Activated T-cell treated with anti-CD3 and anti-CD28 coated beads for 48 hours (primary cell): ENCODE data around the gene PDE11A.
"Not testable (repeated sequence)": the region's sequence is repeated elsewhere in the genome, so short reads cannot be mapped to it uniquely, and the experiment has no call there.

Experiments used
- DNase-seq: peaks from one replicate; pipeline ENCODE4 v3.0.0-alpha.2; 2020; ENCODE audit warnings: low read depth

The PDE11A gene

DNA sequence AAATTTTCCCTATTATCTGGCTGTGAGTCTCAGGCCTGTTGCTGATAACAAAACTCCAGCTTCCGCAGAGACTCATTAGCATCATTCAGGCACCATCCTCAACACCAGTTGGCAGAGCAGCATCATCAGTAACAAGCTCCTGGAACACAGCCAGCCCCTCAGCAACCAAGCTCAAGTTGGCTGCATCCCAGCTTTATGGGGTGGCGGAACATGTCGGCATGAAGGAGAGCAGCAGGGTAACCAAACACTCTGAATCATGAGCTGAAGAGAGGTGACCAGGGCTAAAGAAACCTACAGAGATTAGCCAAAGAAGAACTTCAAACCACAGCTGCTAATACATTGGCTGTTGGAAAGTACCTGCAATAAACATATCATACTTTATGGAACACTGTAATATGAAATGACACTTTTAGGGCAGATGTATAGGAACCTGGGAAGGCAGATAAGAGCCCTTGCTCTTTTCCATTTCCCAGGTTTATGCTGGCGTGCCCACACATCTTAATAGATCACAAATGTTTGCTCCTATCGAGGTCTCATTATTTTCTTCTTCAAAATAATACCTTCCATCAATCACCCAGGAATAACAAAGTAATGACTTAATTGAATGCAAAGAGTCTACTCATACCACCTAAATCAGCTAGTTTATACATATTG is 63.8 kb downstream of the PDE11A start:
- no peak for DNase-seq

DNA sequence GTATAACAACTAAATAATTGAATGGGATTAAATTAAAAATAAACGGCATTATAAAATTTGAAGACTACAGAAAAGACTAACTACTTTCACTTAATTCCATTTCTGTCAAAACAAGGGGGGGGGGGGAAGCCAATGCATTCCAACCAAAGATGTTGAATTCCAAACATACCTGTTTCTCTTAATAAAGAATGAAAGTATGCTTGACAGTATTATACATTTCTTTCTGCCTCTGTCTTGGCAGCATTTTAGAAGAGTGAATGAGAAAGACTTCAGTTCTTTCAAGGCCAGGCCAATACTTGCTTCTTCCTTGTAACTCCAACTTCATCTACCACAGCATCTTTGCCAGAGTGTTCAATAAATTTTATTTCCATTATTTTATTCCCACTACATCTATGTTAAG is 65.9 kb downstream of the PDE11A start:
- no peak for DNase-seq

DNA sequence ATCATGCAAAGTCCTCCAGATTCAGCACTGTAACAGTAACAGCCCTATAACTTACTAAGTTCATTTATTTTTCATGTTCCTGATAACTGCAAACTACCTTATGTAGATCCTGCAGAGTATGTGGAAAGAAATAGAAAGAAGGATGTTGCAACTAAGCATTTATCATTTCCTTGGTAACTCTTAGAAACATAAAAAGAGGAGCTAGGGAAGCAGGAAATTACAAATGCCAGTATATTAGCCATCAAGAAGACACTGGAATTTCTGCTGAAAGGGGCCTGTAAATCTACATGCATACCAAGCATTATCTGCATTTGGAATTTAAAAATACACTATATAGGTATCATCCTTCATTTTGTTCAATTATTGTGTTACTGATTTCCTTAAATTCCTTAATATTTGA is 66.8 kb downstream of the PDE11A start:
- DNase-seq: no peak

DNA sequence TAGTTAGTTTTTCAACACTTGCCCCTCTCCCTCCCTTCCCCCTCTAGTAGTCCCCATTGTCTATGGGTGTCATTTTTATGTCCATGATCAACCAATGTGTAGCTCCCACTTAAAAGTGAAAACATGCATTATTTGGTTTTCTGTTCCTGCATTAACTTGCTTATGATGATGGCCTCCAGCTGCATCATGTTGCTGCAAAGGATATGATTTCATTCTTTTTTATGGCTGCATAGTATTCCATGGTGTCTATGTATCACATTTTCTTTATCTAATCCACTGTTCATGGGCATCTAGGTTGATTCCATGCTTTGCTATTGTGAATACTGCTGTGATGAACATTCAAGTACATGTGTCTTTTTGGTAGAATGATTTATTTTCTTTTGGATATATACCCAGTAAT is 70.5 kb downstream of the PDE11A start:
- DNase-seq: no peak

DNA sequence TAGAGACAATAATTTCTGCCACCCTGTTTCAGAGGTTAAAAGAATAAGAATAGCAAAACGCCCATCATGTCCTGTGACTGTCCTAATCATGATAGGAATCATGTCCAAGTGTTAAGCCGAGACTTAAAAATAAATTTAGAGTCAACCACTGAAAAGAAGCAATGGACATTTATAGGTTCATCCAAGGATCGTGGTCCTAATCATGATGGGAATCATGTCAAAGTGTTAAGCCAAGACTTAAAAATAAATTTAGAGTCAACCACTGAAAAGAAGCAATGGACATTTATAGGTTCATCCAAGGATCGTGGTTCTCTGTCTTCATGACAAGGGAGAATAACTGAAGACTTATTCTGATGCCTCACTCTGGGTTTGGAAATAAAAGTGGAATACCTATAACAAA is 73.6 kb downstream of the PDE11A start:
- DNase-seq: no peak

DNA sequence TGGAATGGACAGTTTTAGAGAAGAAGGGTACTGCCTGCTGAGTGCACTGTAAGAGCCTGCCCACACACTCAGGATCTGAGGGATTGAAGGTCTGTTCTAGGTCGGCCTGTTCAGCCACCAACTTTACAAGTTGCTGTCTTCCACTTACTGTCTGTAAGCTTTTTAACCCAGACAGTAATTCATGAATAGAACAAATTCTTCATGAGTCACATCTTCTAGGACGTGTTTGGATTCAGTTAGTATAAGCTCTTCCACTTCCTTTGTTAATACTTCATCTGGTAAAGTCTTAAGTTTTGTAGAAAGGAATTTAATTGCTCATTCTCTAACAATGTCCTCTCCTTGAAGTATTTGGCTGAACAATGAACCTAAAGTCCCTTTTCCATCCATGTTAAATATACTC is 74.6 kb downstream of the PDE11A start:
- no peak for DNase-seq

DNA sequence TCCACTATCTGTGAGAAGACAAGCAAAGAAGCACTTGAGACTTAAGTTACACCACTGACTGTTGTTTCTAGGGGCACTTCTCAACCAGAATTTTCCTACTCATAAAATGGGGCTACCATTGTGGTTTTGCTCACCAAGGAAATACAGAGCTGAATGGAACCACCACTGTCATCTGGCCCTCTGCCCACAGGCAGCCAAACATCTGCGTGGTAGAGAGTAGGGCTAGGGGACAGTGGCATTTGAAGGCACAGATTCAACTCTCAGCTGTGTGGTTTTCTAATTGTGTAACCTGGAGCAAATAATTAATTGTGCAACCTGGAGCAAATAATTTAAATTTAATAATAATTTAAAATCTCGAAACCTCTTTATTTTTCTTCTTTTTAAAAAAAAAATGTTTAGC is 79.6 kb downstream of the PDE11A start:
- DNase-seq: no peak

DNA sequence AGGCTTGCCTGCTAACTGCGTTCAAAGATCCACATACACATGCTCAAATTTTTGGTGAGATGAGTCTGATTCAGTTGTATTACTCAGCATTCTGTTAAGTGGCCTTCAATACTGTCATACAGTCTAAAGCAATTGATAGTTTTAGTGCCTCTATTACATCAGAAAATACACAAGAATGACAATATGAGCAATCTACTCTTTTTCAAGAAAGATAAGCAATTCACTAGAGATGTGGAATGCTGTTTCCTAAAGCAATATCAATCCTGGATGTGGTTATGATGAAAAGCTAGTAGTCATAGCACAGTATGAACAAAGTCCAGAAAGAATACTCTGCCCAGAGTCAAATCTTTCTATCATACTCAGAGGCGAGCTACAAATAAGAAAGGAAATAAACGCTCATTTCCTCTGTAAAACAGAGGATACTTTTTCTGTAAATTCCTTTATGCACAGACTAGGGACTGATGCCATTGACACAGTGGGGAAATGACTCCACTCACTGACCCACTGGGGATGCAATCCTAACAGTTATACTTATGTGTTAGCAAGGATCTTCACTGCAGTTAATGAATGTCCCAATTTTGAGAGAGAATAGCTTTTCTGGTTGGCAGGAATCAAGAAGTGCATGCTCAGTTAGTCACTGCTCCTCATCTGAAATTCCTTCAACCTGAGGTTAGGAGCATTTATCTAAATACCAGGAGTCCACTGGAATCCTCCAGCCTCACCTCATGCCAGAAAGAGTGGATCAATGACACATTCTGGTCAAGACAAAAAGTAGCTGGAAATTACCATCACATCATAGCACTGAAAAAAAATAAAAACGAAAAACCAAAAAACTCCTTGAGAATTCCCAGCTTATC is 83.3 kb downstream of the PDE11A start:
- no peak for DNase-seq

DNA sequence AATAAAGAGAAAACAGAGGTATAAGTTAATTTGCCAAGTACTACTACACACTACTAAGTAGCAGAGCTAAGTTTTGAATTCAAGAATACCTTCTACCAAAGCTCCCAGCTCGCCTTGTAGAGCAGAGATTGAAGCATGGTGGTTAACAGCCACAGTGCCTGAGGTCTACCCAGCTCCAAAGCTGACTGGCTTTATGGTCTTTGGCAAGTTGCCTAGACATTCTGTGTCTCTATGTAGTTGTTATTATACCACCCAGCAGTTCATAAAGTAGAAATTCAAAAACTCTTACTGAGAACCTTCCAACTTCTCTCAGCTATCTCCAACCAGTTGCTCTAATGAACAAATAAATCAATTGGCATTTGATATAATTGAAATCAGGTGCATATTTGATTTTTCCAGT is 87.8 kb downstream of the PDE11A start:
- no peak for DNase-seq

DNA sequence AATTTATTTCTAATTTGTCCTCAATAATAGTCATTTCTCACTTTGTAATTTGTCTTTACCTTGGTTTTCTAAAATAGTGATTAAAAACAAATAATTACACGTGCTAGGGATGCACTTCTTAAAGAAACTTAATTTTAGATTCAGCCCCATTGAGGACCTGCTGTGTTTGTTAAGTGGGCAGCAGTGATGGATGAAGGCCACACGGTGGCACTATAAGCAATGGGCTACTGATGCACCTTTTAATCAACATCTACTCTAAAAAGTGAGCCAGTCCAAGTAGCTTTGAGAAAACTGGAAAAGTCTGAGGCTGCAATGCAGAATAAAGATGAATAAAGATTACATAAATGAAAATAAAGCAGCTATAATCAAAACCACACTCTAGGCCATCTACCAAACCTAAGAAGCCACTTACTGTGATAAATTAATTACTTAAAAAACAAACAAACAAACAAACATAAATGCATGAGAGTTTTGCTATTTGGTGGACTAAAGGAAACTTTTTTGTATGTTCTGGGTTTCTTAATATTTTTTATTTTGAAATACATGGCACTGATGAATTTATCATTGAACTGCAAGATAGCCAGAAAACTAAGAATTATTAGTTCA is 89.3 kb downstream of the PDE11A start:
- no peak for DNase-seq

DNA sequence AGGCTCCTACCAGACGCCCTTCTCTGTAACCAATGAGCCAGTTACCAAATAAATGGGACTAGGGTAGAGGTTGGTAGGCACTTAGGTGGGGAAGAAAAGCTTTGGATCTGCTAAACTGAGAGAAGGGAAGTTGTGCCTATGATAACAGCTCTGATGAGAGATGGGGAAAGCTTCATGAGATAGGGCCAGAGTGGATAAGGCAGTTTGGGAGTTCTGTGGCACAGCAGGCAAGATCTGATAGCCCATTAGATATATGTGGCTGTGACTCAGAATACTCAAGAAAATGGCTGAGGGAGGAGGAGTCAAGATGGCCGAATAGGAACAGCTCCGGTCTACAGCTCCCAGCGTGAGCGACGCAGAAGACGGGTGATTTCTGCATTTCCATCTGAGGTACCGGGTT is 99.8 kb downstream of the PDE11A start:
- DNase-seq: no peak

DNA sequence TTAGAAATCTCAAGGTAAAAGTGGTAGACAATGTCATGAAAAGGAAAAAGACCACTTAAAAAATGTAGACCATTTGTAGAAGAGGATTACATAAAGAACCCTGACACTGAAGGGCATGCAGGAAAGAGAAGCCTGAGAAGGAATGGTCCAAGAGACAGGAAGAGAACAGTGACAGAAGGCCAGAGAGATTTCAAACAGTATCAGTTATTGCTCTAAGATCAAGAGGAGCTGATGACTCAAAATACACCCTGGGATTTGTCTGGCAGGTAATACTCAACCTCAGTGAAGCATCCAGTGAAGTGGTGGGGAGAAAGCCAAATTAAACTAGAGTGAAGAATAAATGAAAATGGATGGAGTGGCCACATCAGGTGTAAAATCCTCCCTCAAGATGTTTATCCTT is 100.5 kb downstream of the PDE11A start:
- no peak for DNase-seq

DNA sequence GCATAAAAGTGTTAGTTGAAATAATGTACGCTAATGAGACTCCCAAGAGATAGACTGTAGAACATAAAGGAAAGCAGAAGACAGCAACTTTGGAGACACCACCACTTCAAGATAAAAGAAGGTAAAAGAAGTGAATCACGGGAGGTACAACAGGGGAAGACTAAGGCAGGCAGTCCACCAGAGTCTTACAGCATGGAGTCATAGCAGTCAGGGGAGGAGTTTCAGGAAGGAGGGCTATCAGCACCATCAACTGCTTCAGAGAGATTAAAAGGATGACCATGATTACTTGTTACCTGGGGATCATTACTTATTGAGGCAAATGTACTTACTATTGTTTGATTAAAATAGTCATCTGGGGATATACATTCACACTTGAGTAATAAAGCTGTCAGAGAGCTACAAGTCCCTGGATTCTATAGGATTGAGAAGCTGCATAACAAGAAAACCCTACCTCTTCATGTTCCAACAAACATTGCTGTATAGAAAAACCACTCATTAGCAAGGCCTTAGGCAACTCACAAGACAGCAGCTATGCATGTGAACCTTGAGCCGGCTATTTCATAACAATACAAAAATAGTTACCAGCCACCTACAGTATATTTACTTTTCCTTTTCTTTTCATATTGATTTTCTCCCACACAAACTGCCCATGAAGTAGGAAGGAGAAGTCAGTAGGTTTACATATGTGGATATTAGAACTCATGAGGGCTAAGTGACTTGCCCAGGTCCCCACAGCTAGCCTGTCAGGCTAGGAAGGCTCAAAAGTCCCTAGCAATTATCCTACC is 101.7 kb downstream of the PDE11A start:
- DNase-seq: no peak

DNA sequence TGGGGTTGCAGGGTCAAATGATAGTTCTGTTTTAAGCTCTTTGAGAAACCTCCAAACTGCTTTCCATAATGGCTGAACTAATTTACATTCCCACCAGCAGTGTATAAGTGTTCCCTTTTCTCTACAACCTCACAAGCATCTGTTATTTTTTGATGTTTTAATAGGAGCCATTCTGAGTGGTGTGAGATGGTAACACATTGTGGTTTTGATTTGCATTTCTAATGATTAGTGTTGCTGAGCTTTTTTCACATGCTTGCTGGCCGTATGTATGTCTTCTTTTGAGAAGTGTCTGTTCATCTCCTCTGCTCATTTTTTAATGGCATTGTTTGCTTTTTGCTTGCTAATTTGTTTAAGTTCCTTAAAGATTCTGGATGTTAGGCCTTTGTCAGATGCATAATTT is 107.7 kb downstream of the PDE11A start:
- DNase-seq: no peak

DNA sequence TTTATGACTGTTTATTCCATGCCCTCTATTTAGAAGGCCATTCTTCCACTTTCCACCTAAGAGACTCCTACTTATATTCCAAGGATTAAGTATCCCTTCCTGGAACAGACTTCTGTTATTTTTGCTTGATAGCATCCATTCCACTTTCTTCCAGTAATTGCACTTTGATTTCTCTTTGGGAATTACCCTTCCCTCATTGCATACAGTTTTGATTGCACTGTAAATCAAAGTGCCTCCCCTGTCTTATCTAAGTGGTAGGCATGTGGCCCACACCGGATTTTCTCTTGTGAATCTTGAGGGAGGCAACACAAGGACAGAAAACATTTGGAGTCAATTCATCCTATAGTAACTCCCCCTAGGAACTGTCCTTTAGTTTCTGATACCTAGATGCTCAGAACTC is 120.4 kb downstream of the PDE11A start:
- no peak for DNase-seq

DNA sequence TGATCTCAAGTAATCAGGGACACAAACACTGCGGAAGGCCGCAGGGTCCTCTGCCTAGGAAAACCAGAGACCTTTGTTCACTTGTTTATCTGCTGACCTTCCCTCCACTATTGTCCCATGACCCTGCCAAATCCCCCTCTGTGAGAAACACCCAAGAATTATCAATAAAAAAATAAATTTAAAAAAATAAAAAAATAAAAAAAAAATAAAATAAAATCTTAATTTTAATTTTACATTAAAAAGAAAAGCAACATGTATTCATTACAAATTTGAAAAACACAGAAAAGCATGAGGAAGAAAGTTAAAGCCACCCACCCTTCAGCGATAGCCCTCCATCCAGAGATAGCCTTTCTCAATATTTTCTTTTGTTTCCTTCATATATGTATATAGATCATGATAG is 125.0 kb downstream of the PDE11A start:
- DNase-seq: not testable (repeated sequence)

DNA sequence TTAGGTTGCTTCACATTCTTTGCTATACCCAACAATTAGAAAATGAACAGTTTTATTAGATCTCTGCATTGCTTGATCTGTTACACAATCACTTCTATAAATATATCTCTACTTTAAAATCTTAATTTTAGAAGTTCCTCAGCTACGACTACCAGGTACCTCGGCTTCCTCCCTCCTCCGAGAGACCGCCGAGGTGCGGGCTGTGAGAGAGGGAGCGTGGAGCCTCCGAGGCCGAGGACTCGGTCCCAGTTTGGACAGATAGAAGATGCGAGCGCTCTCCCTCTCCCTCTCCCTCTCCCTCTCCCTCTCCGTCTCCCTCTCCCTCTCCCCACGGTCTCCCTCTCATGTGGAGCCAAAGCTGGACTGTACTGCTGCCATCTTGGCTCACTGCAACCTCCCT is 128.0 kb downstream of the PDE11A start:
- not testable (repeated sequence) for DNase-seq

DNA sequence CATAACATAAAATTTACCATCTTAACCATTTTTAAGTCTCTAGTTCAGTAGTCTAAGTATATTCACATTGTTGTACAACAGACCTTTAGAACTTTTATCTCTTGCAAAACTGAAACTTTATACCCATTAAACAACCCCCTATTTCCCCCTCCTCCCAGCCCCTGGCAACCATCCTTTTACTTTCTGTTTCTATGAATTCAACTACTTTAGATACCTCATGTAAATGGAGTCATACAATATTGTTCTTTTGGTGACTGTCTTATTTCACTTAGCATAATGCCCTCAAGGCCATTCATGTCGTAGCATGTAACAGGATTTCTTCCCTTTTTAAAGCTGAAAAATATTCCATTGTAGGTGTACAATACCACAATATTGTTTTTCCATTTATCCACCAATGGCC is 129.8 kb downstream of the PDE11A start:
- DNase-seq: no peak

DNA sequence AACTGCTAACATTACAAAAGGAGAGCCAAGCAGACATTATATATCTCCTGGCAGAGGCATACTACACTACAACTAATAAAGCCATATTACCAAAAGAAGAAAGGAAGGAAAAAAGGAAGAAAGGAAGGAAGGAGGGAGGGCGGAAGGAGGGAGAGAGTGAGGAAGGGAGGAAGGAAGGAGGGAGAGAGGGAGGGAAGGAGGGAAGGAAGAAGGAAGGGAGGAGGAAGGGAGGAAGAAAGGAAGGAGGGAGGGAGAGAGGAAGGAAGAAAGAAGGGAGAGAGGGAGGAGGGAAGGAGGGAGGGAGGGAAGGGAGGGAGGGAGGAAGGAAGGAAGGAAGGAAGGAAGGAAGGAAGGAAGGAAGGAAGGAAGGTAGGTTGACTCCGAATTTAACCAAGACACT is 133.4 kb downstream of the PDE11A start:
- no peak for DNase-seq

DNA sequence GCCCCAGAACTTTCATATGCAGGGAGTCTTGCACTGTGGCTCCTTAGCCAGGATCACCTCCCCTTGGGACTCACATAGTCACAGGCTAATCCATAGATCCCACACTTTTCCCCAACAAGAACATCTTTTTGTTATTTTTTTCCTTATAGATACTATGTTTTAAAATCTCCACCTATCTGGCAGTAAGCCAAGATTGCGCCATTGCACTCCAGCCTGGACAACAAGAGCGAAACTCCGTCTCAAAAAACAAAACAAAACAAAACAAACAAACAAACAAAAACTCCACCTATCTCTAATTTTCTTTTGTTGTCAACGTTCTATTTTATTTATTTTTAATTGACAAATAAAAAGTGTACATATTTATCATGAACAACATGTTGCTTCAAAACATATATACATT is 141.7 kb downstream of the PDE11A start:
- DNase-seq: no peak

DNA sequence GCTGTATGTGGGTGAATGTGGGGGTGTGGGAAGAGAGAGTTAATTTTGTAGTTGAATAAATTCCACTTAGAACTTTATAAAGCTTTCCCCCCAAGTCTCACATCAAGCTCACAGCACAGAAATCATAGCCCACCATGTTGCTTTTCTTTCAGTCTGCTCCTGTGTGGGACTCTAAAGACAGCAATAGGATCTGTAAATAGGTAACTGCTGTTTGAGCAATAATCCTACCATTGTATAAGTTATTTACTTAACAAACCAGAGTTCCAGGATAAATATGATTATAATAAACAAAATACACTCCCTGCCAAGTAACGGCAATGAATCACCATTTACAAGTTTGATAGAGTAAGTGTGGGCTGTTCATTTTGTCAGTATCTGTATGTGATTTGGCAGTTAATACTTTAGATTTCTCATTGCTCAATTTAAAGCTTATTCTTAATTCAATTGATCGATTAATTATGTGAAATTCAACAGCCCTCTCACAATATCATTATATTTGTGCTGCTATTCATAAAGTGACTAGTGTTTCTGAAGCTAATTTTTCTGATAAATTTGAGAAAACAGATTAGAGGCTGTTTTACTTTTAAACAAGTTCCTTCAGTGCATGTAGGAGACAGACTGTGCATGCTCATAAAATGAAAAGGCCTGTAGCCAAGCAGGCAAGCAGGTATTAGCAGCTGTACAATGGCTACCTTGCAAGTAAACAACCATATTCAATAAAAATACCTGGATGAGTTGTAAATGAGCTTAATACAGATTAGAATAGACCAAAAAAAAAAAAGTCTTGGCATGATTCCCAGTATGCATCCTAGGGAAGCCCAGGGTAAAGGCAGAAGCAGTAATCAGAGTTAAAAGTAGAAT is 142.7 kb downstream of the PDE11A start:
- no peak for DNase-seq

DNA sequence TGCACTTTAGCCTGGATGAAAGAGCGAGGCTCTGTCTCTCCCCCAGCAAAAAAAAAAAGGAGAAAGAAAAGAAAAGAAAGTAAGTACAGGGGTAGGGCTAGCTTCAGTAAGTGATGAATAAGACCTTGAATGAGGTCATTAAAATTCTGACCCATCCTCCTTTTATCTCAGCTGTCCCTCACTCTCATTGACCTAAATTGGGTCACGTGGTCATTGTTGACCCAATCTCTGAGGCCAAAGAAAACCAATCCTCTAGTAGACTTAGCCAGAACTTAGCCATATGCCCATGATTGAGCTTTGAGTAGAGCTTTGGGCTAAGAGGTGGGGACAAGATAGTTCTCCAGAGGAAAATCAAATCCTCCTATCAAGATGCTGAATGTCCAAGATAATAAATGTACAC is 149.3 kb downstream of the PDE11A start:
- no peak for DNase-seq
